Measurements from ENCODE around the gene RPS15. TPM values are rescaled to one million over a fixed set of nuclear protein-coding genes. Genes with fewer than 3 reads are reported as not detected.
"Not testable (repeated sequence)": the region's sequence is repeated elsewhere in the genome, so short reads cannot be mapped to it uniquely, and the experiment has no call there.

Gene RPS15
- total RNA-seq, 8 experiments from 2014 or later, result 1,397 to 2,339 (median 1,906) TPM

GRCh38 chr19:1417681-1418495 lies 20.3 kb upstream of the RPS15 start:
- H3K27ac ChIP-seq, result peak overlapping the region in 1 of 2 donors; percentile 32
- H3K4me1 ChIP-seq (replicated peaks in 1 of 2), result peaks cover 18 to 34% of the 10 kb centered on the region in 2 donors
- H3K4me3 ChIP-seq, result no peak overlapping the region
- in situ Hi-C loops (cut with MboI; ENCODE audit: low pct_unique_long_range_greater_than_20kb in 2 of 9, low sequenced_read_pairs in 9 of 9, unreplicated experiment in 9 of 9), result no loop called here
- 71 to 100% (median 95%) methylated on average over 1 to 15 of the region's 30 CpGs; no CpG with 5 or more reads in 3 of the 10 experiments for WGBS, 10 experiments
- ATAC-seq (replicated peaks in 6 of 8), result no peak

- Histone ChIP-seq H3K4me1 (replicated peaks in 1 of 2) (peaks cover 18 to 34% of the 10 kb centered on the region in 2 donors), H3K4me3 (no peak overlapping the region), H3K27ac (no peak overlapping the region)
- 93 to 95% (median 94%) methylated on average over 3 to 11 of the region's 13 CpGs; no CpG with 5 or more reads in 7 of the 10 experiments for WGBS, 10 experiments
- in situ Hi-C loops (cut with MboI; ENCODE audit: low pct_unique_long_range_greater_than_20kb in 2 of 9, low sequenced_read_pairs in 9 of 9, unreplicated experiment in 9 of 9), result no loop called here
- no peak for ATAC-seq (replicated peaks in 6 of 8)
Measured at GRCh38 chr19:1418496-1418775, 19.8 kb upstream of the RPS15 start.

GRCh38 chr19:1418951-1419738 lies 19.1 kb upstream of the RPS15 start:
- Histone ChIP-seq H3K27ac (no peak overlapping the region), H3K4me1 (replicated peaks in 1 of 2) (peaks cover 20 to 33% of the 10 kb centered on the region in 2 donors), H3K4me3 (no peak overlapping the region)
- 75 to 100% (median 91%) methylated on average over 1 to 10 of the region's 21 CpGs for WGBS, 10 experiments
- in situ Hi-C loops (cut with MboI; ENCODE audit: low pct_unique_long_range_greater_than_20kb in 2 of 9, low sequenced_read_pairs in 9 of 9, unreplicated experiment in 9 of 9), result no loop called here
- no peak for ATAC-seq (replicated peaks in 6 of 8)

- H3K4me1 ChIP-seq (replicated peaks in 1 of 2), result peaks cover 24 to 33% of the 10 kb centered on the region in 2 donors
- H3K27ac ChIP-seq; in situ Hi-C loops (cut with MboI; ENCODE audit: low pct_unique_long_range_greater_than_20kb in 2 of 9, low sequenced_read_pairs in 9 of 9, unreplicated experiment in 9 of 9); H3K4me3 ChIP-seq; ATAC-seq (replicated peaks in 6 of 8): not testable (repeated sequence)
- 92% methylated on average over 5 of the region's 43 CpGs; no CpG with 5 or more reads in 9 of the 10 experiments for WGBS, 10 experiments
Measured at GRCh38 chr19:1420085-1420484, 18.1 kb upstream of the RPS15 start.

- no peak overlapping the region for H3K4me3 ChIP-seq
Measured at GRCh38 chr19:1420590-1420989, 17.6 kb upstream of the RPS15 start.

GRCh38 chr19:1421218-1421957 lies 16.8 kb upstream of the RPS15 start:
- Histone ChIP-seq H3K27ac (no peak overlapping the region), H3K4me1 (replicated peaks in 1 of 2) (peaks cover 18 to 24% of the 10 kb centered on the region in 2 donors), H3K4me3 (no peak overlapping the region)
- 85 to 100% (median 99%) methylated on average over 1 to 9 of the region's 37 CpGs; no CpG with 5 or more reads in 4 of the 10 experiments for WGBS, 10 experiments
- ATAC-seq (replicated peaks in 6 of 8), result no peak
- in situ Hi-C loops (cut with MboI; ENCODE audit: low pct_unique_long_range_greater_than_20kb in 2 of 9, low sequenced_read_pairs in 9 of 9, unreplicated experiment in 9 of 9), result no loop called here

More at GRCh38 chr19:1420590-1420989, 17.6 kb upstream of the RPS15 start:
- WGBS, 10 experiments, result 88 to 100% (median 97%) methylated on average over 1 to 7 of the region's 15 CpGs; no CpG with 5 or more reads in 4 of the 10 experiments
- no peak for ATAC-seq (replicated peaks in 6 of 8)
- Histone ChIP-seq H3K27ac (no peak overlapping the region), H3K4me1 (replicated peaks in 1 of 2) (peaks cover 26 to 32% of the 10 kb centered on the region in 2 donors)
- in situ Hi-C loops (cut with MboI; ENCODE audit: low pct_unique_long_range_greater_than_20kb in 2 of 9, low sequenced_read_pairs in 9 of 9, unreplicated experiment in 9 of 9), result no loop called here

- no peak overlapping the region for H3K27ac ChIP-seq
- no peak overlapping the region for H3K4me3 ChIP-seq
- in situ Hi-C loops (cut with MboI; ENCODE audit: low pct_unique_long_range_greater_than_20kb in 2 of 9, low sequenced_read_pairs in 9 of 9, unreplicated experiment in 9 of 9), result no loop called here
- peaks cover 13 to 20% of the 10 kb centered on the region in 2 donors for H3K4me1 ChIP-seq (replicated peaks in 1 of 2)
- ATAC-seq (replicated peaks in 6 of 8), result no peak
- WGBS, 10 experiments, result 86 to 100% (median 88%) methylated on average over 3 to 13 of the region's 22 CpGs; no CpG with 5 or more reads in 7 of the 10 experiments
Measured at GRCh38 chr19:1421958-1422305, 16.3 kb upstream of the RPS15 start.

- WGBS, 10 experiments, result 52 to 90% (median 72%) methylated on average over 3 to 12 of the region's 16 CpGs
- H3K4me3 ChIP-seq, result no peak overlapping the region
- H3K27ac ChIP-seq, result no peak overlapping the region
- in situ Hi-C loops (cut with MboI; ENCODE audit: low pct_unique_long_range_greater_than_20kb in 2 of 9, low sequenced_read_pairs in 9 of 9, unreplicated experiment in 9 of 9), result no loop called here
- peaks cover 13 to 16% of the 10 kb centered on the region in 2 donors for H3K4me1 ChIP-seq (replicated peaks in 1 of 2)
- no peak for ATAC-seq (replicated peaks in 6 of 8)
Measured at GRCh38 chr19:1422360-1422759, 15.8 kb upstream of the RPS15 start.

- H3K27ac ChIP-seq, result no peak overlapping the region
- in situ Hi-C loops (cut with MboI; ENCODE audit: low pct_unique_long_range_greater_than_20kb in 2 of 9, low sequenced_read_pairs in 9 of 9, unreplicated experiment in 9 of 9), result no loop called here
- 81 to 100% (median 98%) methylated on average over 1 to 8 of the region's 24 CpGs; no CpG with 5 or more reads in 1 of the 10 experiments for WGBS, 10 experiments
Measured at GRCh38 chr19:1422943-1423342, 15.3 kb upstream of the RPS15 start.

GRCh38 chr19:1423436-1424191 lies 14.6 kb upstream of the RPS15 start:
- Histone ChIP-seq H3K4me1 (replicated peaks in 1 of 2) (peaks cover 12 to 13% of the 10 kb centered on the region in 2 donors), H3K4me3 (no peak overlapping the region), H3K27ac (no peak overlapping the region)
- in situ Hi-C loops (cut with MboI; ENCODE audit: low pct_unique_long_range_greater_than_20kb in 2 of 9, low sequenced_read_pairs in 9 of 9, unreplicated experiment in 9 of 9), result no loop called here
- ATAC-seq (replicated peaks in 6 of 8), result peak in 2 of 8 experiments; percentile 17
- WGBS, 10 experiments, result 65 to 100% (median 94%) methylated on average over 1 to 11 of the region's 40 CpGs; no CpG with 5 or more reads in 1 of the 10 experiments

More at GRCh38 chr19:1422943-1423342, 15.3 kb upstream of the RPS15 start:
- peaks cover 12 to 13% of the 10 kb centered on the region in 2 donors for H3K4me1 ChIP-seq (replicated peaks in 1 of 2)
- no peak for ATAC-seq (replicated peaks in 6 of 8)
- no peak overlapping the region for H3K4me3 ChIP-seq

GRCh38 chr19:1424192-1424955 lies 13.8 kb upstream of the RPS15 start:
- WGBS, 10 experiments, result 83 to 94% (median 88%) methylated on average over 1 to 14 of the region's 42 CpGs; no CpG with 5 or more reads in 6 of the 10 experiments
- Histone ChIP-seq H3K27ac (peak overlapping the region; percentile 48 to 55), H3K4me3 (no peak overlapping the region), H3K4me1 (replicated peaks in 1 of 2) (peaks cover 12 to 13% of the 10 kb centered on the region in 2 donors)
- peak in 4 of 8 experiments; percentile 7 to 37 (median 28) for ATAC-seq (replicated peaks in 6 of 8)
- in situ Hi-C loops (cut with MboI; ENCODE audit: low pct_unique_long_range_greater_than_20kb in 2 of 9, low sequenced_read_pairs in 9 of 9, unreplicated experiment in 9 of 9), result no loop called here

All from motor neuron (in vitro differentiated cells).